ENCODE data around the gene IGSF5.

GRCh38 chr21:39730418-39731157 is 14.4 kb upstream of the IGSF5 start:
- no peak for TF ChIP-seq CTCF (conservative IDR thresholded peaks at IDR 0.05 in 1 of 2, IDR thresholded peaks at IDR 0.05 in 1 of 2; ENCODE audit: low read depth in 1 of 2, low read length in 2 of 2)
- no peak for TF ChIP-seq EZH2 (IDR thresholded peaks at IDR 0.05; ENCODE audit: low read length, missing control alignments)

Measured in fibroblast of lung (primary cell).